Hepatocyte (in vitro differentiated cells): ENCODE data around the gene GFY. TPM values are rescaled to one million over a fixed set of nuclear protein-coding genes. Genes with fewer than 3 reads are reported as not detected.

Experiments used
- DNase-seq: peaks from one replicate; pipeline ENCODE4 v3.0.0-alpha.2; 2016; ENCODE audit warnings: low spot score
- H2AFZ ChIP-seq: fragments of 200-600 bp; sonication (generic); 2 replicates; pipeline ENCODE4 v1.6.0; 2016; ENCODE audit warnings: antibody characterized with exemption, mild to moderate bottlenecking
- H3K27ac ChIP-seq: fragments of 200-600 bp; sonication (generic); 2 replicates; pipeline ENCODE4 v1.5.1; 2016; ENCODE audit warnings: mild to moderate bottlenecking
- H3K27me3 ChIP-seq: fragments of 200-600 bp; sonication (generic); 2 replicates; pipeline ENCODE4 v1.6.1; 2016
- H3K36me3 ChIP-seq: fragments of 200-600 bp; sonication (generic); replicated peaks from 2 replicates; pipeline ENCODE4 v1.5.1; 2016; ENCODE audit warnings: low read depth; ENCODE audit not compliant: insufficient read depth
- H3K4me1 ChIP-seq: fragments of 200-600 bp; sonication (generic); 2 replicates; pipeline ENCODE4 v1.5.1; 2016; ENCODE audit warnings: mild to moderate bottlenecking, moderate library complexity; ENCODE audit not compliant: insufficient read depth
- H3K4me2 ChIP-seq: fragments of 200-600 bp; sonication (generic); 2 replicates; pipeline ENCODE4 v1.6.0; 2016
- H3K4me3 ChIP-seq: fragments of 200-600 bp; sonication (generic); 2 replicates; pipeline ENCODE4 v1.5.1; 2016; ENCODE audit warnings: mild to moderate bottlenecking
- H3K79me2 ChIP-seq: fragments of 200-600 bp; sonication (generic); 2 replicates; pipeline ENCODE4 v1.6.0; 2017; ENCODE audit warnings: mild to moderate bottlenecking
- H3K9me2 ChIP-seq: fragments of 200-600 bp; sonication (generic); replicated peaks from 2 replicates; pipeline ENCODE4 v1.6.0; 2017; ENCODE audit warnings: mild to moderate bottlenecking; ENCODE audit not compliant: insufficient read depth
- H3K9me3 ChIP-seq: fragments of 200-600 bp; sonication (generic); 2 replicates; pipeline ENCODE4 v1.5.1; 2016; ENCODE audit warnings: low read depth, mild to moderate bottlenecking
- H4K20me1 ChIP-seq: fragments of 200-600 bp; sonication (generic); 2 replicates; pipeline ENCODE4 v1.6.0; 2016; ENCODE audit warnings: mild to moderate bottlenecking; ENCODE audit not compliant: insufficient read depth, poor library complexity, severe bottlenecking
- EZH2 ChIP-seq: fragments of 200-600 bp; sonication (generic); IDR thresholded peaks from 2 replicates; pipeline ENCODE4 v1.6.1; 2016; ENCODE audit warnings: antibody characterized with exemption, mild to moderate bottlenecking, borderline replicate concordance
- EZH2phosphoT487 ChIP-seq: fragments of 200-600 bp; sonication (generic); IDR thresholded peaks from one replicate; pipeline ENCODE4 v1.6.1; 2018; ENCODE audit warnings: antibody characterized with exemption, mild to moderate bottlenecking, low read depth, moderate library complexity; ENCODE audit not compliant: unreplicated experiment, severe bottlenecking
- WGBS: methylation state at CpG from one replicate; pipeline ENCODE4 v1.1.6; 2016; ENCODE audit warnings: low lambda C conversion rate; ENCODE audit errors: missing lambda C conversion rate; 5-methylcytosine and 5-hydroxymethylcytosine counted together
- polyA plus RNA-seq: library from polyadenylated mRNA; unstranded; fragments of >200 nt; fragmentation: Nextera tagmentation; extraction: Ambion mirVana; gene quantifications from 2 replicates; pipeline ENCODE4 v1.2.1, GENCODE V29; 2016
- total RNA-seq: library from RNA; depleted of rRNA; stranded (reverse); fragments of >200 nt; gene quantifications from 2 replicates; pipeline ENCODE4 v1.2.3, GENCODE V29; 2014
- TF ChIP-seq, protein P1 (sequence below): fragments of 200-600 bp; sonication (generic); IDR thresholded peaks from 2 replicates; pipeline ENCODE4 v1.5.1; 2016; ENCODE audit warnings: antibody characterized with exemption, mild to moderate bottlenecking; ENCODE audit not compliant: poor library complexity

GFY gene
- total and polyA plus RNA-seq, 2 experiments from 2014 or later, result not detected

DNA sequence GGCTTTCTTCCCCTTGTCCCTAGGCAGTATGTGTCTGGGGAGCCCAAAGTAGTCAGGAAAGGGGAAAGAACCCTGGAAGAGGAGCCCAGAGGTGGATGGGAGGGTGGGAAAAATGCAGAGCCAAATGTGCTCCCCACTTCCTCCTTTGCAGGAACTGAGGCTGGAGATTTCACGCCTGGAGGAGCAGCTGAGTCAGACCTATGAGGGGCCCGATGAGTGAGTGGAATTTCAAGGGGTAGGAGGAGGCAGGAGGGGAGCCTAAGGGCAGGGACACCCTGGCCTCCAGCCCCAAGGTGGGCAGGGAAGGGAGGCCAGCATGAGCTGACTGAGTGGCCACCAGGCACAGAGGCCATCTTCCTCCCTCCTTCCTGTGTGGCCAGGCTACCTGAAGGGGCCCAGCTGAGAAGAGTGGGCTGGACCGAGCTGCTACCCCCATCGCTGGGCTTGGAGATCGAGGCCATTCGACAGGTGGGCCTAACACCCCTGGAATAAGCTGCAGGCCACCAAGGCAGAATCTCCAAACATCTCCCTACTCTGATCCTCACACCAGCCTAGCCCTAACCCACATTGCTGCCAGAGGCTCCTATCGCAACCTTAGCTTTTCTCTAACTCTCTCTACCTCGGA, 16.3 kb upstream of the GFY start:
- no peak overlapping the region for H3K27ac ChIP-seq
- H3K9me2 ChIP-seq, result no peaks in the 10 kb centered on the region
- 82% methylated on average over 8 of the region's 8 CpGs for WGBS

DNA sequence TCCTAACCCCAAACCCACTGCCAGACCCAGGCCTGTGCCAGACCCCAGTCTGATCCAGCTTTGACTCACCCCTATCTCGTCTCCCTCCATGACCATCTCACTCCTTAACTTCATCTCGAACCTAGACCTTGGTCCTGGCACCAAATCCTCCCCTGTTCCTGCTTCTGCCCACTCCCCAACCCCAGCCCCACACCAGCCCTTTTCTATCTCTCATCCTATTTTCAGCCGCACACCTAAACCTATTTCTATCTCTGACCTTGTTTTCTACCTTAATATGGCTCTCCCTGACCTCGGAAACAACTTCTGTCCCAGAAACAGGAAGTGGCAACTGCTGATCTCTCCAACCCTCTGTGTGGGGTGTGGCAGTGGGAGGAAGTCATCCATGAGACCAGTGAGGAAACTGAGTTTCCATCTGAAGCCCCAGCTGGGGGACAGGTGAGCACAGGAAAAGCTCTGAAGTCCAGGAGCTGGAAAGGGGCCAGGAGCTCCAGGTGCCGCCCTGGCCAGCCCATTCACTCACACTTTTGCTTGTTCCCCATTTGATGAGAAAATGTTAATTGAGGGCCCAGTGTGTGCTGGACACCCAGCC, 15.7 kb upstream of the GFY start:
- Histone ChIP-seq H4K20me1 (no peaks in the 10 kb centered on the region), H3K4me2 (no peak overlapping the region), H3K4me1 (no peaks in the 10 kb centered on the region), H3K27me3 (no peaks in the 10 kb centered on the region), H3K36me3 (no peaks in the 10 kb centered on the region), H3K9me3 (no peaks in the 10 kb centered on the region), H3K4me3 (no peak overlapping the region), H3K79me2 (no peaks in the 10 kb centered on the region), H3K9me2 (no peaks in the 10 kb centered on the region), H2AFZ (no peak overlapping the region), H3K27ac (no peak overlapping the region)
- no peak for DNase-seq
- no peak for TF ChIP-seq EZH2
- TF ChIP-seq, protein P1, sequence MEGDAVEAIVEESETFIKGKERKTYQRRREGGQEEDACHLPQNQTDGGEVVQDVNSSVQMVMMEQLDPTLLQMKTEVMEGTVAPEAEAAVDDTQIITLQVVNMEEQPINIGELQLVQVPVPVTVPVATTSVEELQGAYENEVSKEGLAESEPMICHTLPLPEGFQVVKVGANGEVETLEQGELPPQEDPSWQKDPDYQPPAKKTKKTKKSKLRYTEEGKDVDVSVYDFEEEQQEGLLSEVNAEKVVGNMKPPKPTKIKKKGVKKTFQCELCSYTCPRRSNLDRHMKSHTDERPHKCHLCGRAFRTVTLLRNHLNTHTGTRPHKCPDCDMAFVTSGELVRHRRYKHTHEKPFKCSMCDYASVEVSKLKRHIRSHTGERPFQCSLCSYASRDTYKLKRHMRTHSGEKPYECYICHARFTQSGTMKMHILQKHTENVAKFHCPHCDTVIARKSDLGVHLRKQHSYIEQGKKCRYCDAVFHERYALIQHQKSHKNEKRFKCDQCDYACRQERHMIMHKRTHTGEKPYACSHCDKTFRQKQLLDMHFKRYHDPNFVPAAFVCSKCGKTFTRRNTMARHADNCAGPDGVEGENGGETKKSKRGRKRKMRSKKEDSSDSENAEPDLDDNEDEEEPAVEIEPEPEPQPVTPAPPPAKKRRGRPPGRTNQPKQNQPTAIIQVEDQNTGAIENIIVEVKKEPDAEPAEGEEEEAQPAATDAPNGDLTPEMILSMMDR, result no peak
- no peak for TF ChIP-seq EZH2phosphoT487
- WGBS, result 81% methylated on average over 5 of the region's 5 CpGs

More for the DNA sequence above, 16.3 kb upstream of the GFY start:
- H3K79me2 ChIP-seq, result no peaks in the 10 kb centered on the region
- DNase-seq, result no peak
- H3K36me3 ChIP-seq, result no peaks in the 10 kb centered on the region
- H3K4me2 ChIP-seq, result no peak overlapping the region
- TF ChIP-seq EZH2, result no peak
- TF ChIP-seq, protein P1, result no peak
- no peak for TF ChIP-seq EZH2phosphoT487
- no peak overlapping the region for H3K4me3 ChIP-seq
- no peak overlapping the region for H2AFZ ChIP-seq
- H3K4me1 ChIP-seq, result no peaks in the 10 kb centered on the region
- no peaks in the 10 kb centered on the region for H4K20me1 ChIP-seq
- H3K9me3 ChIP-seq, result no peaks in the 10 kb centered on the region
- no peaks in the 10 kb centered on the region for H3K27me3 ChIP-seq

DNA sequence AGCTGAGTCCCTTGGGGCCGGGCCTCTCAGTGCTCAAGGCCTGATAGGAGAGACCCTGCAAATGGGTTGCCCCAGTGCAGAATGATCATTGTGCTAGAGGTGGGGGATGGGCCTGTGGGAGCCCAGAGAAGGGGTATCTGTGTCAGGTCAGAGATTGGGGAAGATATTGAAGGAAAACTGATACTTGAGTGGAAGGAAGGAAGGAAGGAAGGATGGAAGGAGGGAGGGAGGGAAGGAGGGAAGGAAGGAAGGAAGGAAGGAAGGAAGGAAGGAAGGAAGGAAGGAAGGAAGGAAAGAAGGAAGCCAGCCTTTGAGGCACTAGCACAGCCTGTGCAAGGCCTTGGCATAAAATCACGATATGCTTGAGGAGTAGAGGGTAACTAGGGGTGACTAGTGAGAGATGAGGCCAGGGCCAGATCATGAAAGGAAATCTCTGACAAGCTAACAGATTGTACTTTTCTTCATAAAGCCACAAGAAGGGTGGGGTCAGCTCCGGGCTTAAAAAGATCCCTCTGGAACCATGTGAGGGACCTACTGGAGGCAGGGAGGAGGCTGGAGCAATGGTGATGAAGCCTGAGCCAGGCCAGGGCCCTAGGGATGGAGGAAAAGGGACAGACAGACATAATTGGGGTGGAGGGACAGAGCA, 13.4 kb upstream of the GFY start:
- WGBS, result 83% methylated on average over 3 of the region's 3 CpGs
- Histone ChIP-seq H3K4me1 (no peaks in the 10 kb centered on the region), H3K27ac (no peak overlapping the region), H3K9me3 (no peaks in the 10 kb centered on the region), H3K79me2 (no peaks in the 10 kb centered on the region), H3K36me3 (no peaks in the 10 kb centered on the region), H3K9me2 (no peaks in the 10 kb centered on the region), H3K4me3 (no peak overlapping the region), H2AFZ (no peak overlapping the region), H3K4me2 (no peak overlapping the region), H3K27me3 (peaks cover 7% of the 10 kb centered on the region), H4K20me1 (no peaks in the 10 kb centered on the region)
- no peak for DNase-seq
- TF ChIP-seq EZH2phosphoT487 (no peak), EZH2 (no peak)
- TF ChIP-seq, protein P1, result no peak
